K562 (cell line): ENCODE data around the gene CTNNBL1. TPM values are rescaled to one million over a fixed set of nuclear protein-coding genes. Genes with fewer than 3 reads are reported as not detected.
A peak's percentile ranks its signal among the peaks of the same experiment; 100 is the strongest.

Experiments used
- ATAC-seq: fragments of 200-7000 bp; cut with Tn5 transposase; 3 replicates; pipeline ENCODE4 v1.9.1; 2020; ENCODE audit warnings: moderate library complexity
- BruUV-seq: library from RNA; stranded (reverse); fragments of 400-500 nt; replicated peaks from 2 replicates; lab custom pipeline; 2021; lab: Mats Ljungman, UMichigan
- CTCF ChIA-PET: fragments of 300-600 bp; formaldehyde crosslinking; extraction: SDS; loops from one replicate; lab custom pipeline; 2021; ENCODE audit warnings: low intra/inter-chr PET ratio; lab: Yijun Ruan, JAX
- POLR2A ChIA-PET: fragments of 300-600, 350-650 bp; sonication (Branson Sonifier 250); formaldehyde crosslinking; extraction: SDS; loops from one replicate; lab custom pipeline; 2021; ENCODE audit warnings: antibody characterized with exemption, inconsistent platforms; lab: Yijun Ruan, JAX
- DNase-seq, 4 experiments: peaks; one replicate each; pipeline versions ENCODE4 v3.0.0 to v3.0.0-alpha.2; 2011 to 2018; ENCODE audit warnings: low spot score in 3 of 4, mixed read lengths in 3 of 4; ENCODE audit errors: extremely low read depth in 1 of 4
- FAIRE-seq: peaks from 2 replicates; lab custom pipeline; 2011; peaks lifted over from hg19 to GRCh38; lab: Jason Lieb, UNC
- H2AFZ ChIP-seq: 2 replicates; pipeline ENCODE4 v1.6.0; 2011; ENCODE audit warnings: low read depth, low read length, control low read depth, inconsistent platforms
- H3K27ac ChIP-seq: fragments of 200-600 bp; 3 replicates; pipeline ENCODE4 v1.8.0; 2011; ENCODE audit warnings: low read depth, mild to moderate bottlenecking, control low read depth, inconsistent platforms, low read length, moderate library complexity, mixed read lengths; ENCODE audit errors: extremely low read depth
- H3K27me3 ChIP-seq, 2 experiments: fragments of 300-600 bp in 1 of 2; 2 replicates in 1 of 2; 3 replicates in 1 of 2; pipeline versions ENCODE4 v1.6.0 to v1.8.0; 2011; ENCODE audit warnings: inconsistent platforms in 2 of 2, low read length in 2 of 2, mild to moderate bottlenecking in 1 of 2, mixed read lengths in 1 of 2, moderate library complexity in 1 of 2; ENCODE audit not compliant: control insufficient read depth in 2 of 2, insufficient read depth in 2 of 2
- H3K36me3 ChIP-seq: fragments of 300-600 bp; 3 replicates; pipeline ENCODE4 v1.8.0; 2011; ENCODE audit warnings: mild to moderate bottlenecking, low read length, inconsistent platforms; ENCODE audit not compliant: control insufficient read depth, insufficient read depth
- H3K4me1 ChIP-seq, 2 experiments: fragments of 200-600 bp in 1 of 2; replicated peaks in 1 of 2; 2 replicates in 1 of 2; 3 replicates in 1 of 2; pipeline versions ENCODE4 v1.5.1 to v1.8.0; 2011; ENCODE audit warnings: inconsistent platforms in 2 of 2, low read length in 2 of 2, mild to moderate bottlenecking in 1 of 2, mixed read lengths in 1 of 2, moderate library complexity in 1 of 2; ENCODE audit not compliant: control insufficient read depth in 2 of 2, insufficient read depth in 2 of 2
- H3K4me2 ChIP-seq: 2 replicates; pipeline ENCODE4 v1.6.1; 2011; ENCODE audit warnings: low read length, control low read depth, inconsistent platforms, mixed read lengths; ENCODE audit not compliant: insufficient read depth
- H3K4me3 ChIP-seq: fragments of 200-600 bp; sonication (generic), shearing (Covaris generic); 2 replicates; pipeline ENCODE4 v1.5.1; 2016; ENCODE audit warnings: control low read depth, inconsistent platforms
- H3K79me2 ChIP-seq: fragments of 200-600 bp; 3 replicates; pipeline ENCODE4 v1.8.0; 2011; ENCODE audit warnings: low read length, inconsistent platforms; ENCODE audit not compliant: control insufficient read depth, insufficient read depth
- H3K9ac ChIP-seq, 2 experiments: 2 replicates each; pipeline versions ENCODE4 v1.6.0 to v1.6.1; 2011; ENCODE audit warnings: low read depth in 2 of 2, low read length in 2 of 2, control low read depth in 1 of 2, inconsistent platforms in 1 of 2, mild to moderate bottlenecking in 1 of 2, mixed read lengths in 1 of 2; ENCODE audit not compliant: insufficient read depth in 1 of 2
- H3K9me1 ChIP-seq: one replicate; pipeline ENCODE4 v1.6.0; 2011; ENCODE audit warnings: inconsistent platforms, mild to moderate bottlenecking, low read length, moderate library complexity; ENCODE audit not compliant: control insufficient read depth, insufficient read depth
- H3K9me3 ChIP-seq: replicated peaks from 2 replicates; pipeline ENCODE4 v1.5.1; 2011; ENCODE audit warnings: low read depth, low read length, inconsistent platforms; ENCODE audit not compliant: control insufficient read depth, insufficient read depth
- H4K20me1 ChIP-seq: replicated peaks from 2 replicates; pipeline ENCODE4 v1.6.1; 2011; ENCODE audit warnings: low read length, inconsistent platforms, mixed read lengths; ENCODE audit not compliant: control insufficient read depth, insufficient read depth
- ADNP ChIP-seq: fragments of 200-800 bp; sonication (Bioruptor generic); IDR thresholded peaks from 2 replicates; pipeline ENCODE4 v1.6.1; 2016; ENCODE audit warnings: missing genetic modification characterization, missing compliant biosample characterization
- C11orf30 ChIP-seq: fragments of 450-650 bp; IDR thresholded peaks from 2 replicates; pipeline ENCODE4 v1.6.1; 2016; ENCODE audit warnings: low read depth, mild to moderate bottlenecking
- MAFK ChIP-seq: IDR thresholded peaks from 2 replicates; pipeline ENCODE4 v1.6.1; 2011; ENCODE audit warnings: low read length, improper control_type of control experiment
- PKNOX1 ChIP-seq: fragments of 450-650 bp; IDR thresholded peaks from 2 replicates; pipeline ENCODE4 v1.6.1; 2016
- ZBTB49 ChIP-seq: sonication (generic); formaldehyde crosslinking; IDR thresholded peaks from 2 replicates; pipeline ENCODE4 v1.8.0; 2022; ENCODE audit warnings: missing genetic modification reagents, mild to moderate bottlenecking, borderline replicate concordance
- ZHX1 ChIP-seq: fragments of 150-350 bp; conservative IDR thresholded peaks from 2 replicates; pipeline ENCODE4 v1.6.1; 2014; ENCODE audit warnings: low read length
- ZNF316 ChIP-seq: fragments of 450-650 bp; IDR thresholded peaks from 2 replicates; pipeline ENCODE4 v1.6.1; 2016
- ZNF324 ChIP-seq: fragments of 250-450 bp; sonication (Bioruptor Pico); IDR thresholded peaks from 2 replicates; pipeline ENCODE4 v1.4.0; 2020; ENCODE audit warnings: mild to moderate bottlenecking
- ZNF507 ChIP-seq: conservative IDR thresholded peaks from 2 replicates; pipeline ENCODE4 v1.6.1; 2017; ENCODE audit warnings: missing genetic modification characterization, missing compliant biosample characterization
- ZNF77 ChIP-seq: fragments of 250-450 bp; sonication (Bioruptor Pico); IDR thresholded peaks from 2 replicates; pipeline ENCODE4 v1.5.0; 2020
- WGBS: fragments of 100-300 bp; shearing (Covaris generic); methylation state at CpG from one replicate; pipeline ENCODE4 v1.1.6; 2016; ENCODE audit warnings: low coverage, mixed read lengths; ENCODE audit not compliant: insufficient coverage; ENCODE audit errors: missing lambda C conversion rate; 5-methylcytosine and 5-hydroxymethylcytosine counted together
- in situ Hi-C: fragments of 300-500 bp; cut with MboI; formaldehyde crosslinking; loops from 4 replicates; pipeline ENCODE4 v1.15.0; 2018; ENCODE audit warnings: inconsistent platforms, mixed read lengths
- intact Hi-C: fragments of 100-400 bp; cut with micrococcal nuclease; formaldehyde crosslinking; loops from 2 replicates; pipeline ENCODE4 v1.14.2; 2022
- polyA plus RNA-seq, 8 experiments: library from polyadenylated mRNA; depleted of rRNA in 4 of 8; stranded (reverse) in 5 of 8; unstranded in 3 of 8; fragments of >200 nt; fragmentation: Nextera tagmentation in 2 of 8; fragmentation: Illumina TruSeq in 1 of 8; extraction: Ambion mirVana in 2 of 8; extraction: Trizol in 1 of 8; gene quantifications; 2 replicates each; pipeline versions ENCODE4 v1.2.1 to v1.2.3, GENCODE V29; 2011 to 2014; ENCODE audit warnings: inconsistent platforms in 1 of 8, missing spikeins in 1 of 8
- total RNA-seq, 7 experiments: library from RNA; depleted of rRNA in 6 of 7; stranded (reverse); fragments of >200 nt in 6 of 7; fragmentation: Illumina TruSeq in 2 of 7; extraction: Trizol in 2 of 7; gene quantifications; 2 replicates each; pipeline versions ENCODE4 v1.2.1 to v1.2.3, GENCODE V29; 2011 to 2021; ENCODE audit warnings: low replicate concordance in 1 of 7

Gene CTNNBL1
- total and polyA plus RNA-seq, 9 of the 15 experiments (the other 6 are each of a cell fraction or from before 2014, with no cell fraction given): 32.4 to 85.6 (median 43.6) TPM

DNA sequence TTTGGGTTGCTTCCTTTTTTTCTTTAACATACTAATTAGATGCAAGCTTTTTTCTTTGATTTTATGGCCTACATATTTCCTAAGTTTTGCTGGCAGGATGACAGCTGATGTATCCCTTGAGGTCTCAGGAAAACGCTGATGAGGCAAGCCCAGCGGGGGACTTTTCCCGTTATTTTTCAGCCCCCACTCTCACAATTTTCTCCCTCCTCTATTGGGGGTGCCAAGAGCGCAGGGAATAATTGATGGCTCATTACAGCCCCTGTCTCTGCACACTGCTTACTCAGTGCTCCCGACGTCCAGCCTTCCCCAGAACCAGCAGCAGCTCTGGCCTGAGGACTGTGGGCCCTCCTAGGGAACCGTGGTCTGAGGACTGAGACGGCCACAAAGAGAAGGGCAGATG is 170.5 kb downstream of the CTNNBL1 start:
- Histone ChIP-seq H3K27me3 (no peaks in the 10 kb centered on the region), H3K36me3 (peaks cover 20% of the 10 kb centered on the region; the same call in 2 of the 3 replicates), H2AFZ (no peak overlapping the region), H3K9me3 (no peaks in the 10 kb centered on the region), H3K79me2 (no peaks in the 10 kb centered on the region), H3K9ac (no peak overlapping the region), H3K27ac (no peak overlapping the region), H3K4me1 (peaks cover 0 to 2% of the 10 kb centered on the region in 2 experiments; a peak in 2 of 5 replicates), H4K20me1 (no peaks in the 10 kb centered on the region), H3K9me1 (no peaks in the 10 kb centered on the region), H3K4me3 (no peak overlapping the region), H3K4me2 (no peak overlapping the region)
- DNase-seq (no peak), FAIRE-seq (no peak), ATAC-seq (no peak)
- POLR2A ChIA-PET: no interaction called here
- in situ Hi-C loops (no loop called here), intact Hi-C loops (no loop called here)
- CTCF ChIA-PET: no interaction called here
- no TSS peak for BruUV-seq
- TF ChIP-seq ZBTB49 (CRISPR knock-in tag): no peak
- TF ChIP-seq ZNF316: 0 out of 2 replicates have a peak, but pooled peaks have one; percentile 6
- 45% methylated on average over 6 of the region's 8 CpGs for WGBS

GRCh38 chr20:37866051-37866450 is 172.2 kb downstream of the CTNNBL1 start:
- Histone ChIP-seq H3K4me2 (no peak overlapping the region), H3K36me3 (peaks cover 7% of the 10 kb centered on the region; the same call in 2 of the 3 replicates), H3K4me3 (no peak overlapping the region), H3K27ac (no peak overlapping the region), H3K27me3 (no peaks in the 10 kb centered on the region; a peak in 1 of 5 replicates), H3K9ac (no peak overlapping the region), H4K20me1 (no peaks in the 10 kb centered on the region), H3K4me1 (peaks cover 0 to 4% of the 10 kb centered on the region in 2 experiments; a peak in 3 of 5 replicates), H3K79me2 (no peaks in the 10 kb centered on the region), H2AFZ (no peak overlapping the region), H3K9me3 (no peaks in the 10 kb centered on the region), H3K9me1 (no peaks in the 10 kb centered on the region)
- FAIRE-seq (no peak), ATAC-seq (no peak), DNase-seq (no peak)
- ChIA-PET POLR2A (no interaction called here), CTCF (no interaction called here)
- intact Hi-C loops: no loop called here
- WGBS: 74% methylated on average over 10 of the region's 10 CpGs
- in situ Hi-C loops: no loop called here
- no TSS peak for BruUV-seq
- TF ChIP-seq ZNF77: no peak
- TF ChIP-seq PKNOX1: no peak
- no peak for TF ChIP-seq MAFK
- no peak for TF ChIP-seq ZNF507
- TF ChIP-seq ADNP (tag): no peak
- TF ChIP-seq ZHX1: no peak
- TF ChIP-seq ZNF324 (CRISPR knock-in tag): no peak
- TF ChIP-seq C11orf30: no peak
